Left ventricle myocardium inferior (tissue), 1 donor: ENCODE results near the gene LDAH. TPM values are rescaled to one million over a fixed set of nuclear protein-coding genes. Genes with fewer than 3 reads are reported as not detected.

Source experiments
- DNase-seq: peaks from one replicate; pipeline ENCODE4 v3.0.0-alpha.2; 2020
- H3K27ac ChIP-seq: fragments of 200-600 bp; replicated peaks from 2 replicates; pipeline ENCODE4 v1.8.0; 2021
- H3K27me3 ChIP-seq: fragments of 200-600 bp; 2 replicates; pipeline ENCODE4 v1.8.0; 2021; ENCODE audit warnings: low read depth
- H3K36me3 ChIP-seq: fragments of 200-600 bp; 2 replicates; pipeline ENCODE4 v1.8.0; 2021
- H3K4me1 ChIP-seq: fragments of 200-600 bp; 2 replicates; pipeline ENCODE4 v1.8.0; 2021
- H3K4me3 ChIP-seq: fragments of 200-600 bp; 2 replicates; pipeline ENCODE4 v1.8.0; 2021; ENCODE audit warnings: mild to moderate bottlenecking, moderate library complexity
- H3K9me3 ChIP-seq: fragments of 200-600 bp; replicated peaks from 2 replicates; pipeline ENCODE4 v1.8.0; 2021
- CTCF ChIP-seq: fragments of 200-600 bp; IDR thresholded peaks from 2 replicates; pipeline ENCODE4 v1.8.0; 2021; ENCODE audit warnings: antibody characterized with exemption, mild to moderate bottlenecking, borderline replicate concordance
- intact Hi-C: fragments of 100-400 bp; cut with micrococcal nuclease; formaldehyde crosslinking; loops from one replicate; pipeline ENCODE4 v1.11.0; 2022
- total RNA-seq: library from RNA; stranded (reverse); fragmentation: NEBNext Ultra II Directional; extraction: Animal tissue kit (Norgen Biotek cat#: 25700); gene quantifications from one replicate; pipeline ENCODE4 v1.2.1, GENCODE V29; 2021
- donor health status: DM: no; HTN: yes; CAD: no; lungs with severe emphysema.

LDAH gene
- total RNA-seq, 1 donor from 2014 or later, result 8.5 TPM

DNA sequence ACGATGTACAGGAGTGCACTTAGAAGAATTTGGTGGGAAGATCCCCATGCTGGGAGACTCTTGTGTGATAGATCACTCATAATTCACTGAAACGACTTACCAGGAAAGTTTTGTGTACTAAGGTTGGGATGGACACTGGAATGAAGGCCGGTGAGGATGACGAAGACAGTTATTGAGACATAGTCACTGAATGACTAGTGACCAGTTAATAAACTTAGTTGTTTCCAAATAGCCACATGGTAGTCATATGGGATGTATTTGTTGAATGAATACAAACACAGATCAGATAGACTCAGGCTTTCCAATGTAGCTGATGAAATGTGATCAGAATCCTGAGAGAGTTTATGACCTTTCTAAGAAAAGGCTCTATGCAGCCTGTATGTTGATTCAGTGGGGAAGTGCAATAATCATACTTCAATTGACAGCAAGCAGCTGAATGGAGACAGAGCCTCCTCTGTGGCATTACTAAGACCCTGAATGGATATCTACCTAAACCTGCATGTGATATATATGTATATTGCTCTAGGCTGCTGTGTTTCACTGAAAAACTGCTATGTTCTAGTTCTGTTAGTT lies 135.6 kb downstream of the LDAH start:
- Histone ChIP-seq H3K9me3 (peaks cover 4% of the 10 kb centered on the region), H3K36me3 (peaks cover 39% of the 10 kb centered on the region), H3K4me1 (no peaks in the 10 kb centered on the region), H3K27ac (no peak overlapping the region), H3K27me3 (no peaks in the 10 kb centered on the region), H3K4me3 (no peak overlapping the region)
- TF ChIP-seq CTCF, result no peak
- no peak for DNase-seq
- intact Hi-C loops, result no loop called here

GRCh38 chr2:20684581-20685063 lies 138.3 kb downstream of the LDAH start:
- no peaks in the 10 kb centered on the region for H3K4me1 ChIP-seq
- H3K27me3 ChIP-seq, result no peaks in the 10 kb centered on the region
- peaks cover 52% of the 10 kb centered on the region for H3K36me3 ChIP-seq
- DNase-seq, result no peak
- H3K9me3 ChIP-seq, result peaks cover 4% of the 10 kb centered on the region
- TF ChIP-seq CTCF, result no peak
- H3K27ac ChIP-seq, result no peak overlapping the region
- intact Hi-C loops, result no loop called here
- no peak overlapping the region for H3K4me3 ChIP-seq

GRCh38 chr2:20682167-20682920 lies 140.6 kb downstream of the LDAH start:
- peaks cover 5% of the 10 kb centered on the region for H3K4me1 ChIP-seq
- H3K9me3 ChIP-seq, result no peaks in the 10 kb centered on the region
- no peak for DNase-seq
- no peak overlapping the region for H3K27ac ChIP-seq
- H3K4me3 ChIP-seq, result no peak overlapping the region
- TF ChIP-seq CTCF, result peak; percentile 55
- intact Hi-C loops, result no loop called here
- H3K36me3 ChIP-seq, result peaks cover 43% of the 10 kb centered on the region
- H3K27me3 ChIP-seq, result no peaks in the 10 kb centered on the region

DNA sequence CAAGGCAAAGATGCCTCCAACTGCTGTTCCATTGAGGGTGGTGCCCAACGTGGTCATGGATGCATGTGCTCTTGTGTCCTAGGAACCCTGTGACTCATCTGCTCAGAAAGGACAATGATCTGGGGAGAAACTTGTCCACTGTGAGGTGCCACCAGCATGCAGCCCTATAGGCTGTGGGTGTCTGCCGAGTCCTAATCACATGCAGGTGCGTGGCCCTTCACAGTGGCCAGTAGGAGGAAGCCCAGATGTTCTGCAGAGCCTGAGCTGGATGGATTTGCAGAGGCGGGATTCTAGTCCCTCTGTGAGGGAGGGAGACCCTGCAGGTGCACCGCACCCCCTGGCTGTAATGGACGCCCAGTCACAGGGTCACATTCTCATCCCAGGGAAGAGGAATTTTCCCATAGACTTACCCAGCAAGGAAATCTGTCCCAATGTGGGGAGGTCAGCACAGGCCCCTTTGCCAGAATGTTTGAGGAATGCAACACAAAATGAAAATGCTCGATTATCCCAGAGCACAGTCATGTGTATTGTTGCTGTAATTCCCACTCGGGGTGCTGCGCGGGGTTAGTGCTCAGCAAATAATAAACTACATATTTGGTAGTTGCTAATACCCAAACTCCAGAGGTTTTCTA lies 142.0 kb downstream of the LDAH start:
- no peak overlapping the region for H3K27ac ChIP-seq
- intact Hi-C loops, result no loop called here
- H3K4me1 ChIP-seq, result peaks cover 15% of the 10 kb centered on the region
- peaks cover 28% of the 10 kb centered on the region for H3K36me3 ChIP-seq
- TF ChIP-seq CTCF, result no peak
- H3K9me3 ChIP-seq, result no peaks in the 10 kb centered on the region
- no peak for DNase-seq
- H3K27me3 ChIP-seq, result no peaks in the 10 kb centered on the region
- H3K4me3 ChIP-seq, result no peak overlapping the region

DNA sequence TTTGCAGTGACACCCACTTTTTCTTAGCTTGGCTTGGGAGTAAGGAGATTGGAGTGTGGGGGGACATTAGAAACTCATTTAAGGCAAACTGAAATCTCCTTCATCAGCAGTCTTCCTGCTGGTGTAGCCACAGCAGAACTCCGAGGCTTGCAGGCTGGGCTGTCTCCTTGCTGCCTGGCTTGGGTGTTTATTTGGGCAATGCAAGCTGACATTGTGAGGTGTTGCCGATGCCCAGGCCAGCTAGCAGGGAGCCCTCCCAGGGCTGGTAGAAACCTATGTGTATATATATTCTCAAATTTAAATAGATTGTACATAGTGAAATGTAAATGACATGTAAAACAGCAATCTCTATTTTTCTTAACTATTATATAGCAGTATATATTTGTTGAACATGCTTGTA lies 144.1 kb downstream of the LDAH start:
- TF ChIP-seq CTCF, result no peak
- Histone ChIP-seq H3K27me3 (peaks cover 9% of the 10 kb centered on the region), H3K27ac (no peak overlapping the region), H3K4me3 (no peak overlapping the region), H3K9me3 (no peaks in the 10 kb centered on the region), H3K36me3 (peaks cover 13% of the 10 kb centered on the region), H3K4me1 (peaks cover 36% of the 10 kb centered on the region)
- no peak for DNase-seq
- intact Hi-C loops, result no loop called here
